Skeletal muscle cell (primary cell): Measurements from ENCODE around the gene PDZK1IP1.

ENCODE experiments used
- DNase-seq: peaks from one replicate; pipeline ENCODE4 v3.0.0-alpha.2; 2010; ENCODE audit warnings: low read depth
- H3K4me3 ChIP-seq: 2 replicates; pipeline ENCODE4 v1.5.1; 2011; ENCODE audit warnings: low read depth, mild to moderate bottlenecking, control low read depth, low read length, moderate library complexity

PDZK1IP1 gene

GRCh38 chr1:47224676-47225399 is 35.0 kb upstream of the PDZK1IP1 start:
- no peak for DNase-seq
- no peak overlapping the region for H3K4me3 ChIP-seq

- H3K4me3 ChIP-seq, result no peak overlapping the region
- no peak for DNase-seq
Observed at GRCh38 chr1:47223921-47224675, 34.3 kb upstream of the PDZK1IP1 start.

GRCh38 chr1:47223174-47223920 is 33.5 kb upstream of the PDZK1IP1 start:
- no peak overlapping the region for H3K4me3 ChIP-seq
- no peak for DNase-seq

- no peak overlapping the region for H3K4me3 ChIP-seq
- DNase-seq, result no peak
Observed at GRCh38 chr1:47222476-47222875, 32.6 kb upstream of the PDZK1IP1 start.

GRCh38 chr1:47219590-47220220 is 29.9 kb upstream of the PDZK1IP1 start:
- no peak overlapping the region for H3K4me3 ChIP-seq
- no peak for DNase-seq

GRCh38 chr1:47219001-47219400 is 29.2 kb upstream of the PDZK1IP1 start:
- no peak for DNase-seq

GRCh38 chr1:47216278-47217059 is 26.6 kb upstream of the PDZK1IP1 start:
- H3K4me3 ChIP-seq, result no peak overlapping the region
- no peak for DNase-seq

More at GRCh38 chr1:47219001-47219400, 29.2 kb upstream of the PDZK1IP1 start:
- no peak overlapping the region for H3K4me3 ChIP-seq

- H3K4me3 ChIP-seq, result no peak overlapping the region
- DNase-seq, result no peak
Observed at GRCh38 chr1:47215713-47216112, 25.9 kb upstream of the PDZK1IP1 start.

- H3K4me3 ChIP-seq, result no peak overlapping the region
- DNase-seq, result no peak
Observed at GRCh38 chr1:47214549-47214948, 24.7 kb upstream of the PDZK1IP1 start.

GRCh38 chr1:47213230-47213963 is 23.6 kb upstream of the PDZK1IP1 start:
- no peak overlapping the region for H3K4me3 ChIP-seq
- no peak for DNase-seq

- H3K4me3 ChIP-seq, result no peak overlapping the region
- no peak for DNase-seq
Observed at GRCh38 chr1:47212636-47213229, 22.9 kb upstream of the PDZK1IP1 start.

GRCh38 chr1:47211796-47212269 is 22.0 kb upstream of the PDZK1IP1 start:
- no peak overlapping the region for H3K4me3 ChIP-seq
- DNase-seq, result no peak

- no peak for DNase-seq
- H3K4me3 ChIP-seq, result no peak overlapping the region
Observed at GRCh38 chr1:47210666-47211065, 20.8 kb upstream of the PDZK1IP1 start.

GRCh38 chr1:47209725-47210325 is 20.0 kb upstream of the PDZK1IP1 start:
- H3K4me3 ChIP-seq, result no peak overlapping the region
- no peak for DNase-seq

- no peak for DNase-seq
- H3K4me3 ChIP-seq, result no peak overlapping the region
Observed at GRCh38 chr1:47209091-47209490, 19.3 kb upstream of the PDZK1IP1 start.

- no peak overlapping the region for H3K4me3 ChIP-seq
- no peak for DNase-seq
Observed at GRCh38 chr1:47208374-47208850, 18.6 kb upstream of the PDZK1IP1 start.

GRCh38 chr1:47207803-47208373 is 18.1 kb upstream of the PDZK1IP1 start:
- H3K4me3 ChIP-seq, result no peak overlapping the region
- DNase-seq, result no peak
